ENCODE results near the gene GCGR. TPM values are rescaled to one million over a fixed set of nuclear protein-coding genes. Genes with fewer than 3 reads are reported as not detected.

Gene GCGR
- total RNA-seq, 1 experiment from 2014 or later: 1.4 TPM

DNA sequence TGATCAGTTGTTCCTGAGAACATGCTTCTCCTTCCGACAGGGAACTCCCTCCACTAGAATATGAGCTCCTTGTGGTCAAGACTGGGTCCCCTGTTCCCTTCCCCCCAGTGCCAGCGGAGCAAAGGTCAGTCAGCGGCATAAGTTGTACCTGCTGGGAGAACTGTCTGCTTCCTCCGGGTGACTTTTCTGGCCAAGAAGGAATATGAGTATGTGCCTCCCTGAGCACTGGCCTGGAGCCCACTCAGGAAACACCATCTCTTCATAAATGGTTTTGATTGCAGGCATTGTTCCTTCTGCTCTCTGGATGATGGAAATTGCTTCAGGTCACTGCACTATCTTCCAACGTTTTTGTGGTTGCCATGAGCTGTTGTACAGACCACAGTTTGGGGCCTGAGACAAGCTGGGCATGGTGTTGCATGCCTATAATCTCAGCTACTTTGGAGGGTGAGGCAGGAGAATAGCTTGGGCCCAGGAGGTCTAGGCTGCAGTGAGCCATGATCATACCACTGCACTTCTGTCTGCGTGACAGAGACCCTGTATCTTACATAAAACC, 59.2 kb downstream of the GCGR start:
- ATAC-seq (no peak), DNase-seq (ENCODE audit: low spot score) (no peak)
- no peak for TF ChIP-seq MXD4 (CRISPR knock-in tag; IDR thresholded peaks at IDR 0.05; ENCODE audit: borderline replicate concordance)
- no peak for TF ChIP-seq ZNF219 (CRISPR knock-in tag; IDR thresholded peaks at IDR 0.05; ENCODE audit: borderline replicate concordance)
- no peak for TF ChIP-seq CREB1 (CRISPR knock-in tag; IDR thresholded peaks at IDR 0.05)
- no peak for TF ChIP-seq E2F5 (CRISPR knock-in tag; IDR thresholded peaks at IDR 0.05)
- no peak for TF ChIP-seq TP53 (CRISPR knock-in tag; IDR thresholded peaks at IDR 0.05)
- TF ChIP-seq, protein P1, sequence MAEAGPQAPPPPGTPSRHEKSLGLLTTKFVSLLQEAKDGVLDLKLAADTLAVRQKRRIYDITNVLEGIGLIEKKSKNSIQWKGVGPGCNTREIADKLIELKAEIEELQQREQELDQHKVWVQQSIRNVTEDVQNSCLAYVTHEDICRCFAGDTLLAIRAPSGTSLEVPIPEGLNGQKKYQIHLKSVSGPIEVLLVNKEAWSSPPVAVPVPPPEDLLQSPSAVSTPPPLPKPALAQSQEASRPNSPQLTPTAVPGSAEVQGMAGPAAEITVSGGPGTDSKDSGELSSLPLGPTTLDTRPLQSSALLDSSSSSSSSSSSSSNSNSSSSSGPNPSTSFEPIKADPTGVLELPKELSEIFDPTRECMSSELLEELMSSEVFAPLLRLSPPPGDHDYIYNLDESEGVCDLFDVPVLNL (CRISPR knock-in tag; IDR thresholded peaks at IDR 0.05; ENCODE audit: borderline replicate concordance, low read depth): no peak
- no peak for TF ChIP-seq CTCF (IDR thresholded peaks at IDR 0.05)
- TF ChIP-seq ZNF121 (CRISPR knock-in tag; IDR thresholded peaks at IDR 0.05): no peak
- TF ChIP-seq, protein P2, sequence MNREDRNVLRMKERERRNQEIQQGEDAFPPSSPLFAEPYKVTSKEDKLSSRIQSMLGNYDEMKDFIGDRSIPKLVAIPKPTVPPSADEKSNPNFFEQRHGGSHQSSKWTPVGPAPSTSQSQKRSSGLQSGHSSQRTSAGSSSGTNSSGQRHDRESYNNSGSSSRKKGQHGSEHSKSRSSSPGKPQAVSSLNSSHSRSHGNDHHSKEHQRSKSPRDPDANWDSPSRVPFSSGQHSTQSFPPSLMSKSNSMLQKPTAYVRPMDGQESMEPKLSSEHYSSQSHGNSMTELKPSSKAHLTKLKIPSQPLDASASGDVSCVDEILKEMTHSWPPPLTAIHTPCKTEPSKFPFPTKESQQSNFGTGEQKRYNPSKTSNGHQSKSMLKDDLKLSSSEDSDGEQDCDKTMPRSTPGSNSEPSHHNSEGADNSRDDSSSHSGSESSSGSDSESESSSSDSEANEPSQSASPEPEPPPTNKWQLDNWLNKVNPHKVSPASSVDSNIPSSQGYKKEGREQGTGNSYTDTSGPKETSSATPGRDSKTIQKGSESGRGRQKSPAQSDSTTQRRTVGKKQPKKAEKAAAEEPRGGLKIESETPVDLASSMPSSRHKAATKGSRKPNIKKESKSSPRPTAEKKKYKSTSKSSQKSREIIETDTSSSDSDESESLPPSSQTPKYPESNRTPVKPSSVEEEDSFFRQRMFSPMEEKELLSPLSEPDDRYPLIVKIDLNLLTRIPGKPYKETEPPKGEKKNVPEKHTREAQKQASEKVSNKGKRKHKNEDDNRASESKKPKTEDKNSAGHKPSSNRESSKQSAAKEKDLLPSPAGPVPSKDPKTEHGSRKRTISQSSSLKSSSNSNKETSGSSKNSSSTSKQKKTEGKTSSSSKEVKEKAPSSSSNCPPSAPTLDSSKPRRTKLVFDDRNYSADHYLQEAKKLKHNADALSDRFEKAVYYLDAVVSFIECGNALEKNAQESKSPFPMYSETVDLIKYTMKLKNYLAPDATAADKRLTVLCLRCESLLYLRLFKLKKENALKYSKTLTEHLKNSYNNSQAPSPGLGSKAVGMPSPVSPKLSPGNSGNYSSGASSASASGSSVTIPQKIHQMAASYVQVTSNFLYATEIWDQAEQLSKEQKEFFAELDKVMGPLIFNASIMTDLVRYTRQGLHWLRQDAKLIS (CRISPR knock-in tag; IDR thresholded peaks at IDR 0.05; ENCODE audit: borderline replicate concordance): no peak
- no peak for TF ChIP-seq TEAD1 (CRISPR knock-in tag; IDR thresholded peaks at IDR 0.05)
- no peak for TF ChIP-seq USF2 (CRISPR knock-in tag; IDR thresholded peaks at IDR 0.05)
- POLR2A ChIA-PET: no interaction called here
- Mint-ChIP-seq H3K27me3 (ENCODE audit: low read depth) (no peaks in the 10 kb centered on the region; the same call in 1 of the 2 replicates), H3K27ac (peak overlapping the region; percentile 95), H3K36me3 (peaks cover 24% of the 10 kb centered on the region), H3K4me3 (peak overlapping the region; percentile 72), H3K4me1 (peaks cover 33% of the 10 kb centered on the region), H3K9me3 (no peaks in the 10 kb centered on the region)
- CTCF ChIA-PET: interaction anchor here (0.9 kb wide), 1 partner anchor 41 kb away, joined by 3 read pairs; no protein-coding TSS in a partner anchor

Other genes with a start within 250 kb of the GCGR start
- 80.3 to 89.2 TPM (median 83.5 TPM) in 3 replicates for gene NPLOC4, start 167.0 kb upstream of the GCGR start, total RNA-seq (2021)
- 1.5 to 3.0 TPM (median 2.4 TPM) in 3 replicates for gene TSPAN10, start 167.0 kb upstream of the GCGR start, total RNA-seq (2021)
- 4.4 to 6.9 TPM (median 6.3 TPM) in 3 replicates for gene PDE6G, start 147.6 kb upstream of the GCGR start, total RNA-seq (2021)
- gene OXLD1, start 137.5 kb upstream of the GCGR start, total RNA-seq (2021): 47.0 to 49.6 TPM (median 48.1 TPM) in 3 replicates
- gene CCDC137, start 137.4 kb upstream of the GCGR start, total RNA-seq (2021): 34.3 to 36.8 TPM (median 35.2 TPM) in 3 replicates
- gene ARL16, start 120.4 kb upstream of the GCGR start, total RNA-seq (2021): 44.7 to 46.7 TPM (median 45.4 TPM) in 3 replicates
- gene HGS, start 120.1 kb upstream of the GCGR start, total RNA-seq (2021): 83.7 to 113 TPM (median 90.8 TPM) in 3 replicates
- gene MRPL12, start 100.8 kb upstream of the GCGR start, total RNA-seq (2021): 134 to 139 TPM (median 136 TPM) in 3 replicates
- gene SLC25A10, start 91.9 kb upstream of the GCGR start, total RNA-seq (2021): 34.0 to 38.7 TPM (median 37.9 TPM) in 3 replicates
- gene MCRIP1, start 29.1 kb downstream of the GCGR start, total RNA-seq (2021): 126 to 144 TPM (median 131 TPM) in 3 replicates
- not detected in 3 replicates for gene PPP1R27, start 30.9 kb downstream of the GCGR start, total RNA-seq (2021)
- 343 to 380 TPM (median 360 TPM) in 3 replicates for gene P4HB, start 56.4 kb downstream of the GCGR start, total RNA-seq (2021)
- 200 to 247 TPM (median 203 TPM) in 3 replicates for gene ARHGDIA, start 67.2 kb downstream of the GCGR start, total RNA-seq (2021)
- gene ALYREF, start 87.4 kb downstream of the GCGR start, total RNA-seq (2021): 172 to 212 TPM (median 174 TPM) in 3 replicates
- 217 to 249 TPM (median 245 TPM) in 3 replicates for gene ANAPC11, start 87.6 kb downstream of the GCGR start, total RNA-seq (2021)
- 1.9 to 2.1 TPM (median 1.9 TPM) in 3 replicates for gene NPB, start 98.1 kb downstream of the GCGR start, total RNA-seq (2021)
- gene PCYT2, start 107.2 kb downstream of the GCGR start, total RNA-seq (2021): 24.7 to 31.4 TPM (median 26.3 TPM) in 3 replicates
- gene SIRT7, start 114.0 kb downstream of the GCGR start, total RNA-seq (2021): 19.5 to 24.2 TPM (median 20.9 TPM) in 3 replicates
- 24.2 to 29.8 TPM (median 24.3 TPM) in 3 replicates for gene MAFG, start 123.6 kb downstream of the GCGR start, total RNA-seq (2021)
- gene PYCR1, start 133.2 kb downstream of the GCGR start, total RNA-seq (2021): 144 to 188 TPM (median 164 TPM) in 3 replicates
- gene MYADML2, start 143.1 kb downstream of the GCGR start, total RNA-seq (2021): 0.44 to 0.62 TPM (median 0.46 TPM) in 3 replicates
- gene NOTUM, start 157.0 kb downstream of the GCGR start, total RNA-seq (2021): 1.2 to 1.9 TPM (median 1.7 TPM) in 3 replicates
- 60.4 to 71.9 TPM (median 67.8 TPM) in 3 replicates for gene ASPSCR1, start 173.5 kb downstream of the GCGR start, total RNA-seq (2021)
- 107 to 121 TPM (median 110 TPM) in 3 replicates for gene CENPX, start 218.7 kb downstream of the GCGR start, total RNA-seq (2021)
- gene LRRC45, start 219.2 kb downstream of the GCGR start, total RNA-seq (2021): 30.5 to 38.1 TPM (median 32.5 TPM) in 3 replicates
- gene RAC3, start 227.5 kb downstream of the GCGR start, total RNA-seq (2021): 135 to 163 TPM (median 138 TPM) in 3 replicates
- 114 to 130 TPM (median 120 TPM) in 3 replicates for gene DCXR, start 233.5 kb downstream of the GCGR start, total RNA-seq (2021)
- 40.9 to 42.3 TPM (median 41.6 TPM) in 3 replicates for gene RFNG, start 247.7 kb downstream of the GCGR start, total RNA-seq (2021)
- gene GPS1, start 247.7 kb downstream of the GCGR start, total RNA-seq (2021): 166 to 181 TPM (median 167 TPM) in 3 replicates

All from WTC11 (cell line).